Dendritic cell treated with granulocyte-macrophage colony-stimulating factor and Interleukin-4, amounts not matched to agents 40 ng/mL and 50 ng/mL, for 4 days (primary cell): ENCODE results near the gene EIF4H.
"Not testable (repeated sequence)": the region's sequence is repeated elsewhere in the genome, so short reads cannot be mapped to it uniquely, and the experiment has no call there.

Source experiments
- H3K27ac Mint-ChIP-seq: one replicate; pipeline ENCODE4 v1.8.0; 2022; ENCODE audit warnings: mild to moderate bottlenecking, mixed read lengths
- H3K27me3 Mint-ChIP-seq: one replicate; pipeline ENCODE4 v1.8.0; 2022; ENCODE audit warnings: mild to moderate bottlenecking, mixed read lengths
- H3K36me3 Mint-ChIP-seq: one replicate; pipeline ENCODE4 v1.8.0; 2022; ENCODE audit warnings: low read depth, mixed read lengths
- H3K4me1 Mint-ChIP-seq: one replicate; pipeline ENCODE4 v1.8.0; 2022; ENCODE audit warnings: low read depth, mixed read lengths
- H3K4me3 Mint-ChIP-seq: one replicate; pipeline ENCODE4 v1.8.0; 2022; ENCODE audit warnings: mild to moderate bottlenecking, moderate library complexity, mixed read lengths
- H3K9me3 Mint-ChIP-seq: one replicate; pipeline ENCODE4 v1.8.0; 2022; ENCODE audit warnings: mixed read lengths
- intact Hi-C: fragments of 100-400 bp; cut with micrococcal nuclease; formaldehyde crosslinking; loops from one replicate; pipeline ENCODE4 v1.15.0; 2022

Gene EIF4H

DNA sequence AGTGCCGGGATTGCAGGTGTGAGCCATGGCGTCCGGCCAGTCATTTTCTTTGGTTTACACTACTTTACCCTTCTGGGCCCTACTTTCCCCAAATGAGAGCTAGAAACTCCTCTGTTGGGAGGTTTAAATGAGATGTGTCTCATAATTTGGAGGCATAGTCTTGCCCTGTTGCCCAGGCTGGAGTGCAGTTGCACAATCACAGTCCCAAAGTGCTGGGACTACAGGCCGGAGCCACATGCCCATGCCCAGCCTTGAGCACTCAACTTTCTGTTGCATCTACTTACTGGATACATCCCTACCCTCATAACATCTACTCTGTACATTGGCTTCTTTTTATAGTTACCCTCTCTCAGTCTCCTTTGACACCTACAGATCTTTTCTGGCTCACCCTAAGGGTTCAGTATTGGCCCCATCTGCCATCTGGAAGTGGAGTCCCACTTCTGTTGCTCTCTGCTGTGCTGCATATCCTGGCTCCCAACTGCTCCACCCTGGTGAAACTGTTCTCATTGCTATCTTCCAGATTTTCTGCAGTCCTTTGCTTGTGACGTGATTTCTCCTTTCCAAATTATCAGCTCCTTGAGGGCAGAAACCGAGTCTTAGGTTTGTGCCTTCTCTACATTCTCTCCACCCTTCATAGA lies 8.4 kb downstream of the EIF4H start:
- Mint-ChIP-seq H3K27me3 (no peaks in the 10 kb centered on the region), H3K4me3 (no peak overlapping the region), H3K4me1 (peaks cover 74% of the 10 kb centered on the region), H3K36me3 (peaks cover 80% of the 10 kb centered on the region), H3K9me3 (no peaks in the 10 kb centered on the region), H3K27ac (peak overlapping the region; percentile 9)
- intact Hi-C loops: no loop called here

GRCh38 chr7:74183142-74183541 lies 9.0 kb downstream of the EIF4H start:
- intact Hi-C loops: no loop called here
- H3K27me3 Mint-ChIP-seq: no peaks in the 10 kb centered on the region
- H3K4me1 Mint-ChIP-seq: peaks cover 73% of the 10 kb centered on the region
- no peak overlapping the region for H3K4me3 Mint-ChIP-seq
- no peaks in the 10 kb centered on the region for H3K9me3 Mint-ChIP-seq
- peak overlapping the region; percentile 9 for H3K27ac Mint-ChIP-seq
- peaks cover 80% of the 10 kb centered on the region for H3K36me3 Mint-ChIP-seq

DNA sequence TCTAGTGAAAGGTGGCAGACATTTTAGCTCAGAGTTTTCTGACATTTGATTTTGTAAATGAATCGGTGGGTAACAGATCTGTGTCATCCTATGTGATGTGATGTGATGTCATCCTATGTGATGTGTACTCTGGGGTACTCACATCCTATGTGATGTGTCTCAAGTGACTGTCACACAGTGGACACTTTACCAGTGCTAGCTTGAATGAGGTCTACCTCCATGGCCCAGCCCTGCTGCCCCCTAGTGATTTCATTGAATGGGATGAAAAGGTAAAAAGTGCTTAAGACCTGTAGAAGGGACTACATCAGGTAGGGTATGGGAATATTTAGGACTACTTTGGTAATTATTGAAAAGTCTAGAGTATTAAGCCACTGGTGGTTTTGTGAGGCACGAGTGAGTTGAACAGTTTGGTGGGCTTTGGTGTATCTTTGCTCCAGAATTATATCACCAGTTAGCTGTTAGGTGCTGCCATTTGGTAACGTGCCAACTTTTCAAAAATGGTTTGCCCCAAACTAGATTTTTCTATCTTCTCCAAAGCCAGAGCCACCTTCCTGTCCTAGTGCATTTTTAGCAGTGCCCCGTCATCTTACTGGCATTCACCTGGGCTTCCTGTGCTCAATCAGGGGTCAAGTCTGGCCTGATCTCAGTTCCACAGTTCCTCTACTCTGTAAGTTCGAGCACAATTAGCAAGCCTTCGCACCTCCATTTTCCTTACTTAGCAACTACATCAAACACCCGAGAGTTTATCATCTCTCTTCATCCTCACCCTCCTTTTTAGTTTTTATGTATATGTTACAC lies 9.7 kb downstream of the EIF4H start:
- H3K27ac Mint-ChIP-seq: no peak overlapping the region
- peaks cover 82% of the 10 kb centered on the region for H3K36me3 Mint-ChIP-seq
- no peak overlapping the region for H3K4me3 Mint-ChIP-seq
- peaks cover 71% of the 10 kb centered on the region for H3K4me1 Mint-ChIP-seq
- intact Hi-C loops: no loop called here
- H3K27me3 Mint-ChIP-seq: no peaks in the 10 kb centered on the region
- H3K9me3 Mint-ChIP-seq: no peaks in the 10 kb centered on the region

GRCh38 chr7:74185016-74185415 lies 10.9 kb downstream of the EIF4H start:
- no peaks in the 10 kb centered on the region for H3K9me3 Mint-ChIP-seq
- intact Hi-C loops: no loop called here
- no peaks in the 10 kb centered on the region for H3K27me3 Mint-ChIP-seq
- H3K4me3 Mint-ChIP-seq: no peak overlapping the region
- peaks cover 66% of the 10 kb centered on the region for H3K4me1 Mint-ChIP-seq
- H3K36me3 Mint-ChIP-seq: peaks cover 83% of the 10 kb centered on the region
- no peak overlapping the region for H3K27ac Mint-ChIP-seq

- Mint-ChIP-seq H3K27ac (no peak overlapping the region), H3K4me1 (peaks cover 62% of the 10 kb centered on the region), H3K4me3 (no peak overlapping the region), H3K27me3 (no peaks in the 10 kb centered on the region), H3K9me3 (no peaks in the 10 kb centered on the region), H3K36me3 (peaks cover 85% of the 10 kb centered on the region)
- intact Hi-C loops: no loop called here
Measured at GRCh38 chr7:74185636-74186035, 11.5 kb downstream of the EIF4H start.

DNA sequence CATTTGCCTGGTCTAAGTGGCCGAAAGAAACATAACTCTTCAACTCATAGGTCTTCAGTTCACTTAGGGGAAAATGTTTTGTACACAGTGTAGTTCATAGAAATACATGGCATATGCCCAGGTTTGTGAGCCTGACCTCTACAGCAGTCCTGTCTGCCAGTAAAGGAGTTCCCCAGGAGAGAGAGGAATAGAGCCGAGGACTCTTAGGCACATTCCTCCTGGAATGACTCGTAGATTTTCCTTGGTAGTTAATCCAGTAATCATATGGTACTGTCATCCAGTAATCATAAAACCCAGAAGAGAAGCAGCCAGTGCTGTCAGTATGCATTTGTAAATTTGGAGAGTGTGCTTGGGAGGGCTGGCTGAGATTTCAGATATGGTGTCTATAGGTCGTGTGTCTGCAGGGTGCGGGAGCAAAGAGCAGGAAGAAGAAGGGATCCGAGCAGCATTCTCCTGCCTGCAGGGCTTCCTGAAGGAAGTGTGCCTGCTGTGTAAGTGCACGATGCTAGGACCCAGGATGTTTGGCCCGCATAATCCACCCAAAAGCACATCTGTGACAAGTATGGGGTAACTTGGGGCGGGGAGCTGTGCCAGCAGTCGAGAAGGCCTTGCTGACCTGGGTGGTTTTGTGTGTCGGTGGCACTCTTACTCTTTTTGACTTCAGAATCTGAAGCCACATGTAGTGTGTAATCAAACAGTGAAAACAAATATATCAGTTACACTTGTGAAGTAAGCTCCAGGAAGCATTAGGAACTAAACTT lies 13.9 kb downstream of the EIF4H start:
- peaks cover 86% of the 10 kb centered on the region for H3K36me3 Mint-ChIP-seq
- H3K4me1 Mint-ChIP-seq: peaks cover 40% of the 10 kb centered on the region
- H3K27ac Mint-ChIP-seq: no peak overlapping the region
- no peaks in the 10 kb centered on the region for H3K9me3 Mint-ChIP-seq
- no peaks in the 10 kb centered on the region for H3K27me3 Mint-ChIP-seq
- no peak overlapping the region for H3K4me3 Mint-ChIP-seq
- intact Hi-C loops: no loop called here

DNA sequence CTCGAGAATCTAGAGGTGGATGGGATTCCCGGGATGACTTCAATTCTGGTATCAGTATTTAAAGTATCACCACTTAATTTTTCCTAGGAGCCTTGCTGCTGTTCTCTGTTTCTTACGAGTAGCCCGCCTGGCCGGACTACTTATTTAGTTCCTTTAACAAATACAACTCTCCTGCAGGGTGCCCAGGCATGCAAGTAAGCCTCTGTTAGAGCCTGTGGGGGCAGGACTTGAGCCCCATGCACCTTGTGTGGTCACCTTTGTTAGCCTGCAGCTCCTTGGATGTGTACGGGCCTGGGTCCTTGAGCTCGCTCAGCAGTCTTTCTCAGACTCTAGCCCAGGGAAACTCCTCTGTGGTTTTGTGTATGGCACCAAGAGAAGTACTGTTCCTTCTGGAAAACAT lies 16.1 kb downstream of the EIF4H start:
- Mint-ChIP-seq H3K27me3 (no peaks in the 10 kb centered on the region), H3K4me3 (no peak overlapping the region), H3K36me3 (peaks cover 92% of the 10 kb centered on the region), H3K9me3 (no peaks in the 10 kb centered on the region), H3K27ac (no peak overlapping the region), H3K4me1 (peaks cover 31% of the 10 kb centered on the region)
- intact Hi-C loops: no loop called here

DNA sequence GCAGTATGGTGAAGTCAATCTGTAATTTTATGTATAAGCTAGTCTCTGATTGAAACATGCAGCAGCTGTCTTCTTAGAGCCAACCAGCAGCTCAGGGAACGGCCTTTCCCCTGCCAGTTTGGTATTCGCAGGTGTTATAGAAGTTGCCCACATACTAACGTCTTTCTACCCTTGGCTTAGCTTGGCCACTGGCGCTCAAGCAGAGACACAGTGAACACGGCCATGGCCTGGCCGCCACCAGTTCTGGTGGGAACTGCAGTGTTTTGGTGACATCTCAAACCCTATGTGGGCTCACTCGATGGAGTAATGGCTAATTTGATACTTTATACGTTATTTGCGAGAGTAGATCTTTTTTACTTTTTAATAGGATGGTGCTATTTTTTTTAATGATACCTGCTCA lies 17.1 kb downstream of the EIF4H start:
- H3K27me3 Mint-ChIP-seq: no peaks in the 10 kb centered on the region
- H3K9me3 Mint-ChIP-seq: no peaks in the 10 kb centered on the region
- peaks cover 100% of the 10 kb centered on the region for H3K36me3 Mint-ChIP-seq
- no peak overlapping the region for H3K27ac Mint-ChIP-seq
- H3K4me1 Mint-ChIP-seq: peaks cover 25% of the 10 kb centered on the region
- no peak overlapping the region for H3K4me3 Mint-ChIP-seq
- intact Hi-C loops: no loop called here

DNA sequence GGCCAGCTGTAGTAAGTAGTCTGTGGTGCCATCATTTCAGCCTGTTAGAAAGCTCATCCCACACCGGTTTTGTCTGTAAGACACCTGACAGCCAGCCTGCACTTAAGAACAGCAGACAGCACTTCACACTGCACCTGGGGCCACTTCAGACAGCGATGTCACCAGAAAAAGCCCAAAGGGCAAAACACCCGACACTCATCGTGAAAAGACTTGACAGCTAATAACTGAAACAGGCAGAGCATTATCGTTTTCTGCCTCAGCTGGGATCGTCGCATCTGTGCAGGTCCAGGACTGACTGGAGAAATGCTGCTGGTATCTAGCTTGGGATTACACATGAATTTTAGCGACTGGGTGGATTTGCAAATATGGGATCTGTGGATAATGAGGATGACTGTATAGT lies 18.9 kb downstream of the EIF4H start:
- H3K36me3 Mint-ChIP-seq: peaks cover 94% of the 10 kb centered on the region
- H3K27ac Mint-ChIP-seq: no peak overlapping the region
- intact Hi-C loops: no loop called here
- no peaks in the 10 kb centered on the region for H3K27me3 Mint-ChIP-seq
- H3K4me3 Mint-ChIP-seq: no peak overlapping the region
- no peaks in the 10 kb centered on the region for H3K9me3 Mint-ChIP-seq
- peaks cover 12% of the 10 kb centered on the region for H3K4me1 Mint-ChIP-seq

GRCh38 chr7:74193913-74194312 lies 19.8 kb downstream of the EIF4H start:
- H3K36me3 Mint-ChIP-seq: peaks cover 86% of the 10 kb centered on the region
- no peaks in the 10 kb centered on the region for H3K9me3 Mint-ChIP-seq
- no peaks in the 10 kb centered on the region for H3K27me3 Mint-ChIP-seq
- peaks cover 9% of the 10 kb centered on the region for H3K4me1 Mint-ChIP-seq
- H3K4me3 Mint-ChIP-seq: no peak overlapping the region
- intact Hi-C loops: no loop called here
- H3K27ac Mint-ChIP-seq: no peak overlapping the region

GRCh38 chr7:74194686-74195085 lies 20.5 kb downstream of the EIF4H start:
- H3K4me3 Mint-ChIP-seq: no peak overlapping the region
- peaks cover 78% of the 10 kb centered on the region for H3K36me3 Mint-ChIP-seq
- peak overlapping the region; percentile 50 for H3K27ac Mint-ChIP-seq

DNA sequence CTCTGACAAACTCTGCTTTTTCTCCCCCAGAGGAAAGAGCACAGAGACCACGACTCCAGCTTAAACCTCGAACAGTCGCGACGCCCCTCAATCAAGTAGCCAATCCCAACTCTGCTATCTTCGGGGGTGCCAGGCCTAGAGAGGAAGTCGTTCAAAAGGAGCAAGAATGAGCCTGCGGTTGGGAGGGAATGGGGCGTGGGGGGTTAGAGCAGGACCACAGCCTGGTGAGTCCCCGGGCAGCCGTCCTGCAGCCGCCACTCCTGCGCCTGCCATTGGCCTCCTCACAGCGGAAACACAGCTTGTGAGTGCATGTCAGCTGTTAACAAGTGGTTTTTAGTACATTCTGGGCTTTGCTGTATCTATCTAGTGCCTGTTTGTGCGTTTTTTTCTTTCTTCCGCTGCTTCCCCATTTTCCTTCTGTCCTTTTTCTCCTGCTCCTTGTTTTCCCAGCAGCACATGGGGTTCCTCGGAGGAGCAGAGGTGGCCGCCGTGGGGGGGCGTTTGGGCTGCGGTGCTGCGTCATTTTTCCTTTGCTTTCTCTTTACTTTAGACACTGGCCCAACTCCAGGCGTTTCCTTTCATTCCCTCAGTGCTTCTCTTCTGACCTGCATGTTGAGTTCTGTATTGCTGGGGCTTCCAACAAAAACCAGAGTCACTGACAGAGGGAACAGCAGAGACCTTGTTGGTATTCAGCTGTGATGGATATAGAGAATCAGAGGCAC lies 21.1 kb downstream of the EIF4H start:
- not testable (repeated sequence) for H3K4me3 Mint-ChIP-seq

More at GRCh38 chr7:74194686-74195085, 20.5 kb downstream of the EIF4H start:
- intact Hi-C loops: no loop called here
- Mint-ChIP-seq H3K4me1 (peaks cover 9% of the 10 kb centered on the region), H3K9me3 (no peaks in the 10 kb centered on the region), H3K27me3 (no peaks in the 10 kb centered on the region)

DNA sequence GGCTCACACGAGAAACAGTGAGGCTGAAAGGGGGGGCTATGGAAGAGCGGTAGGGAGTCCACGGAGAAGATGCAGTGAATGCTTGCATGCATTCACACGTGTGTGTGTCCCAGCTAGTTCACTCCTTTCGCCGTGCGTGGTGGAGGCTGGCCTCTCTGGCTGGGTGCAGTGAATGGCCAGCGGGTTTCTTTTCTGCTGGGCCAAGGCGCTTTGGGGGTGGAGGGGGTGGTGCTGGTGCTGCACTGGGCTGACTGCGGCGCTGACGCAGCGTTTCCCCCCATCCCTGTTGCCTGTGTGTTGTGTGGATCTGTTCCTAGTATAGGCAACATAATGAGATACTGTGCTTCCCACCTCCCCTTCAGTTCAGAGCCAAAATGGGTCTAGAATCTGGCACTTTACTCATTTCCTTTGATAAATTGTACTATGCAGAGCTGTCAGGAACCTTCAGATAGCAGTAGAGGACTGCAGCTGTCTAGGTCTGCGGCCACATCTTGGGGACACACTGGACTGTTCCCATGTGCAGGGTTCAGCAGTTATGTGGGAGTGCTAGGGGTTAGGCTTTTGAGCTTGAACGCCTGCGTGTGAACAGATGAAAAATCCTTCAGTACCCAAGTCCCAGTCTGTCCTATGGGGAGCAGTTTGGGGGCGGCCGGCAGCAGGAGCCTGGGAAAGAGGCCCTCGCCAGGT lies 22.0 kb downstream of the EIF4H start:
- H3K36me3 Mint-ChIP-seq: peaks cover 64% of the 10 kb centered on the region
- H3K27ac Mint-ChIP-seq, H3K4me3 Mint-ChIP-seq, H3K27me3 Mint-ChIP-seq, H3K9me3 Mint-ChIP-seq, intact Hi-C loops, H3K4me1 Mint-ChIP-seq: not testable (repeated sequence)

More for the DNA sequence above, 21.1 kb downstream of the EIF4H start:
- H3K4me1 Mint-ChIP-seq, H3K9me3 Mint-ChIP-seq, H3K27me3 Mint-ChIP-seq, intact Hi-C loops: not testable (repeated sequence)
- peak overlapping the region; percentile 50 for H3K27ac Mint-ChIP-seq
- H3K36me3 Mint-ChIP-seq: peaks cover 72% of the 10 kb centered on the region
